A673 (cell line): ENCODE data around the gene VWC2. TPM values are rescaled to one million over a fixed set of nuclear protein-coding genes. Genes with fewer than 3 reads are reported as not detected.

Source experiments
- BruUV-seq: library from RNA; stranded (reverse); fragments of 400-500 nt; replicated peaks from 2 replicates; lab custom pipeline; 2021; lab: Mats Ljungman, UMichigan
- CTCF ChIA-PET: fragments of 300-600 bp; sonication (Branson Sonifier 250); formaldehyde crosslinking; loops from one replicate; lab custom pipeline; 2022; ENCODE audit warnings: antibody characterized with exemption; lab: Charles Lee
- POLR2A ChIA-PET: fragments of 300-600 bp; sonication (Branson Sonifier 250); formaldehyde crosslinking; loops from one replicate; lab custom pipeline; 2022; ENCODE audit warnings: antibody characterized with exemption; ENCODE audit not compliant: low non-redundant PET; lab: Charles Lee
- DNase-seq: peaks from one replicate; pipeline ENCODE4 v3.0.0-alpha.2; 2015; ENCODE audit warnings: low spot score
- H3K27ac ChIP-seq: fragments of 200-600 bp; sonication (generic); 2 replicates; pipeline ENCODE4 v1.5.1; 2016; ENCODE audit warnings: mixed run types, low read depth, mild to moderate bottlenecking, mixed read lengths, antibody characterized with exemption, low read length; ENCODE audit not compliant: poor library complexity, severe bottlenecking
- H3K27me3 ChIP-seq: fragments of 200-600 bp; sonication (generic); replicated peaks from 2 replicates; pipeline ENCODE4 v1.6.1; 2017; ENCODE audit warnings: mixed run types, low read depth, mild to moderate bottlenecking, mixed read lengths, antibody characterized with exemption, low read length; ENCODE audit not compliant: insufficient read depth, poor library complexity
- H3K36me3 ChIP-seq: fragments of 200-600 bp; sonication (generic); 2 replicates; pipeline ENCODE4 v1.6.1; 2016; ENCODE audit warnings: mixed run types, mild to moderate bottlenecking, mixed read lengths, antibody characterized with exemption, low read length; ENCODE audit not compliant: insufficient read depth, poor library complexity, severe bottlenecking
- H3K4me1 ChIP-seq: fragments of 200-600 bp; sonication (generic); 2 replicates; pipeline ENCODE4 v1.6.1; 2017; ENCODE audit warnings: mixed run types, mild to moderate bottlenecking, mixed read lengths, antibody characterized with exemption, low read length; ENCODE audit not compliant: insufficient read depth, poor library complexity, severe bottlenecking
- H3K4me3 ChIP-seq: fragments of 200-600 bp; sonication (generic); 2 replicates; pipeline ENCODE4 v1.5.1; 2016; ENCODE audit warnings: low read depth, mixed run types, mild to moderate bottlenecking, mixed read lengths, low read length; ENCODE audit not compliant: poor library complexity, severe bottlenecking
- H3K9me3 ChIP-seq: fragments of 200-600 bp; sonication (generic); 2 replicates; pipeline ENCODE4 v1.6.1; 2016; ENCODE audit warnings: mixed run types, low read depth, mild to moderate bottlenecking, mixed read lengths, antibody characterized with exemption, low read length; ENCODE audit not compliant: poor library complexity, severe bottlenecking
- CTCF ChIP-seq: fragments of 300-800, 200-600 bp; sonication (generic); conservative IDR thresholded peaks from 2 replicates; pipeline ENCODE4 v1.5.1; 2017; ENCODE audit warnings: low read depth, mild to moderate bottlenecking, antibody characterized with exemption, low read length, moderate library complexity, mixed read lengths
- EZH2 ChIP-seq: fragments of 200-600 bp; sonication (generic); IDR thresholded peaks from 2 replicates; pipeline ENCODE4 v1.6.1; 2017; ENCODE audit warnings: borderline replicate concordance, low read depth, mild to moderate bottlenecking, mixed read lengths, antibody characterized with exemption, low read length; ENCODE audit not compliant: poor library complexity, severe bottlenecking
- intact Hi-C: fragments of 100-400 bp; cut with micrococcal nuclease; formaldehyde crosslinking; loops from one replicate; pipeline ENCODE4 v1.10.0; 2022; ENCODE audit not compliant: unreplicated experiment
- total RNA-seq: library from RNA; stranded (reverse); gene quantifications from 2 replicates; pipeline ENCODE4 v1.2.3, GENCODE V29; 2021

The VWC2 gene
- total RNA-seq, 1 experiment from 2014 or later, result not detected

GRCh38 chr7:49775065-49775948, 1.9 kb downstream of the VWC2 start:
- CTCF ChIA-PET, result no interaction called here
- Histone ChIP-seq H3K9me3 (peaks cover 3% of the 10 kb centered on the region), H3K27me3 (peaks cover 29% of the 10 kb centered on the region), H3K36me3 (no peaks in the 10 kb centered on the region), H3K4me3 (no peak overlapping the region), H3K4me1 (no peaks in the 10 kb centered on the region), H3K27ac (no peak overlapping the region)
- POLR2A ChIA-PET, result no interaction called here
- TF ChIP-seq CTCF (no peak), EZH2 (no peak)
- no TSS peak for BruUV-seq
- no peak for DNase-seq
- intact Hi-C loops, result no loop called here

DNA sequence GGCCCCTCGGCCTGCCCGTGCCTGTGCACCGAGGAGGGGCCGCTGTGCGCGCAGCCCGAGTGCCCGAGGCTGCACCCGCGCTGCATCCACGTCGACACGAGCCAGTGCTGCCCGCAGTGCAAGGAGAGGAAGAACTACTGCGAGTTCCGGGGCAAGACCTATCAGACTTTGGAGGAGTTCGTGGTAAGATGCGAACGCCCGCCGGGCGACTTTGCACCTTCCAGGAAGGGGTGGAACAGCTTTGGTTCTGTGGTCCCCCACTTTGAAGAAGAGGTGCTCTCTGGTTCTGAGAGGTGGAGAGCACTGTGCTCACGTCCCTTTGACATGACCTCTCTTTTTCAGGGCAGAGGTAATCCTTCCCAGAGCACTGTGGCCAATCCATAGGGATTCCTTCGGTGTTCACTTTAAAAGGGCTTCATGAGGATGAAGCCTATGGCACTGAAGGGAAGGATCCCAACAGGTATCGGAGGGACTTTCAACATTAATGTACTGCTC, 2.6 kb downstream of the VWC2 start:
- CTCF ChIA-PET, result no interaction called here
- H3K4me3 ChIP-seq, result no peak overlapping the region
- TF ChIP-seq CTCF, result no peak
- TF ChIP-seq EZH2, result no peak
- peaks cover 29% of the 10 kb centered on the region for H3K27me3 ChIP-seq
- no TSS peak for BruUV-seq
- POLR2A ChIA-PET, result no interaction called here
- H3K27ac ChIP-seq, result no peak overlapping the region
- intact Hi-C loops, result no loop called here
- no peak for DNase-seq
- H3K9me3 ChIP-seq, result peaks cover 3% of the 10 kb centered on the region
- no peaks in the 10 kb centered on the region for H3K36me3 ChIP-seq
- no peaks in the 10 kb centered on the region for H3K4me1 ChIP-seq

DNA sequence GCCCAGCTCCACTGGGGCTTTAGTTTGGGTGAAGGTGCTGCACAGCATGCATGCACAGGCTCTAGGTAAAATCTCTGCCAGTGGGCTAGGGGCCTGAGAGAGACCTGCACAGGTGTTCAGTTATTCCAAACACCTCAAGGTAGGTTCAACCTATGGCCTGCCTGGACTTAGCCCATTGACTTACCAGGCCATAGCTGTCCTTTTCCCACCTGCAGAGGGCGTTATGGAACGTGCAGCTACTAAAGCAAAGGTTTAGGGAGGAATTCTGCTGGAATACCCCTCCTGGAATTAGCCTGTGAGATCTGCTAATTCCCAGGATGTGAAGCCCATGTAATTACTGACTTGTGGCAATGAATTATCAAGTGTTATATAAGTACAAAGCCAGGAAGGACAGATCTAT, 3.6 kb downstream of the VWC2 start:
- TF ChIP-seq EZH2 (no peak), CTCF (0 out of 2 replicates have a peak, but pooled peaks have one; percentile 21)
- DNase-seq, result no peak
- H3K27me3 ChIP-seq, result peaks cover 29% of the 10 kb centered on the region
- H3K4me1 ChIP-seq, result no peaks in the 10 kb centered on the region
- peaks cover 3% of the 10 kb centered on the region for H3K9me3 ChIP-seq
- intact Hi-C loops, result no loop called here
- no peak overlapping the region for H3K27ac ChIP-seq
- no peaks in the 10 kb centered on the region for H3K36me3 ChIP-seq
- no TSS peak for BruUV-seq
- no peak overlapping the region for H3K4me3 ChIP-seq
- ChIA-PET POLR2A (no interaction called here), CTCF (no interaction called here)
